Astrocyte (in vitro differentiated cells and primary cell): ENCODE measurements around the gene LRRC40.

Source experiments
- EZH2 ChIP-seq: IDR thresholded peaks from 2 replicates; pipeline ENCODE4 v1.6.1; 2012; ENCODE audit warnings: mild to moderate bottlenecking, low read length, inconsistent platforms; ENCODE audit not compliant: insufficient read depth
- TF ChIP-seq, protein P1 (sequence below): IDR thresholded peaks from 2 replicates; pipeline ENCODE4 v1.5.1; 2011; ENCODE audit warnings: low read depth, mild to moderate bottlenecking, inconsistent platforms, low read length, moderate library complexity; ENCODE audit not compliant: insufficient read depth

- TF ChIP-seq, protein P1, sequence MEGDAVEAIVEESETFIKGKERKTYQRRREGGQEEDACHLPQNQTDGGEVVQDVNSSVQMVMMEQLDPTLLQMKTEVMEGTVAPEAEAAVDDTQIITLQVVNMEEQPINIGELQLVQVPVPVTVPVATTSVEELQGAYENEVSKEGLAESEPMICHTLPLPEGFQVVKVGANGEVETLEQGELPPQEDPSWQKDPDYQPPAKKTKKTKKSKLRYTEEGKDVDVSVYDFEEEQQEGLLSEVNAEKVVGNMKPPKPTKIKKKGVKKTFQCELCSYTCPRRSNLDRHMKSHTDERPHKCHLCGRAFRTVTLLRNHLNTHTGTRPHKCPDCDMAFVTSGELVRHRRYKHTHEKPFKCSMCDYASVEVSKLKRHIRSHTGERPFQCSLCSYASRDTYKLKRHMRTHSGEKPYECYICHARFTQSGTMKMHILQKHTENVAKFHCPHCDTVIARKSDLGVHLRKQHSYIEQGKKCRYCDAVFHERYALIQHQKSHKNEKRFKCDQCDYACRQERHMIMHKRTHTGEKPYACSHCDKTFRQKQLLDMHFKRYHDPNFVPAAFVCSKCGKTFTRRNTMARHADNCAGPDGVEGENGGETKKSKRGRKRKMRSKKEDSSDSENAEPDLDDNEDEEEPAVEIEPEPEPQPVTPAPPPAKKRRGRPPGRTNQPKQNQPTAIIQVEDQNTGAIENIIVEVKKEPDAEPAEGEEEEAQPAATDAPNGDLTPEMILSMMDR: no peak
- TF ChIP-seq EZH2: no peak
Observed at GRCh38 chr1:70109241-70109640, 96.1 kb downstream of the LRRC40 start.
